PC-3 (cell line): Measurements from ENCODE around the gene CAMK1D. TPM values are rescaled to one million over a fixed set of nuclear protein-coding genes. Genes with fewer than 3 reads are reported as not detected.

ENCODE experiments used
- ATAC-seq: fragments of 200-7000 bp; cut with Tn5 transposase; 2 replicates; pipeline ENCODE4 v1.9.1; 2020; ENCODE audit warnings: mild to moderate bottlenecking, moderate library complexity
- BruUV-seq: library from RNA; stranded (reverse); fragments of 400-500 nt; replicated peaks from 2 replicates; lab custom pipeline; 2021; lab: Mats Ljungman, UMichigan
- CTCF ChIA-PET: fragments of 300-600 bp; sonication (Branson Sonifier 250); formaldehyde crosslinking; loops from one replicate; lab custom pipeline; 2022; ENCODE audit warnings: antibody characterized with exemption; lab: Charles Lee
- POLR2A ChIA-PET: fragments of 300-600 bp; sonication (Branson Sonifier 250); formaldehyde crosslinking; loops from one replicate; lab custom pipeline; 2022; ENCODE audit warnings: antibody characterized with exemption; ENCODE audit not compliant: unreplicated experiment; lab: Charles Lee
- DNase-seq: peaks from one replicate; pipeline ENCODE4 v3.0.0-alpha.2; 2015
- H2AFZ ChIP-seq: fragments of 300-600 bp; sonication (generic); 2 replicates; pipeline ENCODE4 v1.6.0; 2016; ENCODE audit warnings: antibody characterized with exemption, low read length
- H3F3A ChIP-seq: fragments of 300-600 bp; sonication (generic); one replicate; pipeline ENCODE4 v1.6.0; 2017; ENCODE audit warnings: antibody characterized with exemption, low read length, control low read depth, mild to moderate bottlenecking; ENCODE audit not compliant: unreplicated experiment
- H3K27ac ChIP-seq: fragments of 300-600 bp; sonication (generic); 2 replicates; pipeline ENCODE4 v1.5.1; 2016; ENCODE audit warnings: mild to moderate bottlenecking, low read length
- H3K27me3 ChIP-seq: fragments of 300-600 bp; sonication (generic); 2 replicates; pipeline ENCODE4 v1.6.1; 2016; ENCODE audit warnings: low read length, mixed read lengths
- H3K36me3 ChIP-seq: fragments of 300-600 bp; sonication (generic); 2 replicates; pipeline ENCODE4 v1.6.1; 2016; ENCODE audit warnings: low read depth, mixed run types, low read length, mixed read lengths
- H3K4me1 ChIP-seq: fragments of 300-600 bp; sonication (generic); 2 replicates; pipeline ENCODE4 v1.5.1; 2016; ENCODE audit warnings: low read length; ENCODE audit not compliant: insufficient read depth
- H3K4me2 ChIP-seq: fragments of 300-600 bp; sonication (generic); 2 replicates; pipeline ENCODE4 v1.6.0; 2016; ENCODE audit warnings: low read length
- H3K4me3 ChIP-seq: fragments of 300-600 bp; sonication (generic); 2 replicates; pipeline ENCODE4 v1.5.1; 2016; ENCODE audit warnings: mild to moderate bottlenecking, low read length, mixed read lengths
- H3K79me2 ChIP-seq: fragments of 300-600 bp; sonication (generic); 2 replicates; pipeline ENCODE4 v1.6.1; 2017; ENCODE audit warnings: low read length, mixed read lengths
- H3K9ac ChIP-seq: fragments of 300-600 bp; sonication (generic); 2 replicates; pipeline ENCODE4 v1.6.0; 2016; ENCODE audit warnings: mild to moderate bottlenecking, low read length
- H3K9me2 ChIP-seq: fragments of 300-600 bp; sonication (generic); replicated peaks from 2 replicates; pipeline ENCODE4 v1.6.1; 2016; ENCODE audit warnings: mixed run types, low read length, mixed read lengths
- H3K9me3 ChIP-seq: fragments of 300-600 bp; sonication (generic); 2 replicates; pipeline ENCODE4 v1.6.1; 2016; ENCODE audit warnings: low read length, mixed read lengths
- H4K20me1 ChIP-seq: fragments of 300-600 bp; sonication (generic); 2 replicates; pipeline ENCODE4 v1.6.1; 2016; ENCODE audit warnings: low read length, mixed read lengths
- EZH2 ChIP-seq: fragments of 300-600 bp; sonication (generic); IDR thresholded peaks from one replicate; pipeline ENCODE4 v1.6.1; 2017; ENCODE audit warnings: antibody characterized with exemption, mild to moderate bottlenecking, low read length; ENCODE audit not compliant: unreplicated experiment
- EZH2phosphoT487 ChIP-seq: fragments of 300-600 bp; sonication (generic); IDR thresholded peaks from 2 replicates; pipeline ENCODE4 v1.6.1; 2018; ENCODE audit warnings: mild to moderate bottlenecking, antibody characterized with exemption, low read length, borderline replicate concordance
- intact Hi-C: fragments of 100-400 bp; cut with micrococcal nuclease; formaldehyde crosslinking; loops from 2 replicates; pipeline ENCODE4 v1.9.0; 2023
- total RNA-seq: library from RNA; depleted of rRNA; stranded (reverse); fragments of >200 nt; gene quantifications from 2 replicates; pipeline ENCODE4 v1.2.3, GENCODE V29; 2014
- TF ChIP-seq, protein P1 (sequence below): fragments of 300-600 bp; sonication (generic); conservative IDR thresholded peaks from 2 replicates; pipeline ENCODE4 v1.5.1; 2017; ENCODE audit warnings: antibody characterized with exemption, low read depth, mild to moderate bottlenecking, low read length

CAMK1D gene
- total RNA-seq, 1 experiment from 2014 or later, result 1.3 TPM

DNA sequence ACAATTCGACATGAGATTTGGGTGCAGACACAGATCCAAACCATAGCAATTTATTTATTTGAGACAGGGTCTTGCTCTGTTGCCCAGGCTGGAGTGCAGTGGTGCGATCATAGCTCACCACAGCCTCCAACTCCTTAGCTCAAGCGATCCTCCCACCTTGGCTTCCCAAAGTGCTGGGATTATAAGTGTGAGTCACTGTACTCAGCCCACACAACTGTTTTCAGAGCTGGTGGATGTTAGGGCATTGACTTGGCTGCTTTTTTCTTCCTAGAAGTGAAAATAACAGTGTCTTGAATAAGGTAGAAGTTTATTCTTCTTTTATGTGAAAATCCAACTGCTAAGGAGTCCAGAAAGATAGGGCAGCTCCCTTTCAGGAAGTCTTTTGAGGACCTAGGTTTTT, 520.1 kb downstream of the CAMK1D start:
- DNase-seq (no peak), ATAC-seq (no peak)
- CTCF ChIA-PET, result no interaction called here
- POLR2A ChIA-PET, result no interaction called here
- Histone ChIP-seq H3K4me3 (no peak overlapping the region), H3K9me3 (no peaks in the 10 kb centered on the region), H4K20me1 (no peaks in the 10 kb centered on the region), H3K9ac (no peak overlapping the region), H3K79me2 (no peaks in the 10 kb centered on the region), H3K36me3 (no peaks in the 10 kb centered on the region), H3K27me3 (no peaks in the 10 kb centered on the region), H3K4me2 (no peak overlapping the region), H3K27ac (no peak overlapping the region), H3F3A (no peaks in the 10 kb centered on the region), H3K9me2 (no peaks in the 10 kb centered on the region), H3K4me1 (no peaks in the 10 kb centered on the region), H2AFZ (no peak overlapping the region)
- BruUV-seq, result no TSS peak
- intact Hi-C loops, result no loop called here
- TF ChIP-seq, protein P1, sequence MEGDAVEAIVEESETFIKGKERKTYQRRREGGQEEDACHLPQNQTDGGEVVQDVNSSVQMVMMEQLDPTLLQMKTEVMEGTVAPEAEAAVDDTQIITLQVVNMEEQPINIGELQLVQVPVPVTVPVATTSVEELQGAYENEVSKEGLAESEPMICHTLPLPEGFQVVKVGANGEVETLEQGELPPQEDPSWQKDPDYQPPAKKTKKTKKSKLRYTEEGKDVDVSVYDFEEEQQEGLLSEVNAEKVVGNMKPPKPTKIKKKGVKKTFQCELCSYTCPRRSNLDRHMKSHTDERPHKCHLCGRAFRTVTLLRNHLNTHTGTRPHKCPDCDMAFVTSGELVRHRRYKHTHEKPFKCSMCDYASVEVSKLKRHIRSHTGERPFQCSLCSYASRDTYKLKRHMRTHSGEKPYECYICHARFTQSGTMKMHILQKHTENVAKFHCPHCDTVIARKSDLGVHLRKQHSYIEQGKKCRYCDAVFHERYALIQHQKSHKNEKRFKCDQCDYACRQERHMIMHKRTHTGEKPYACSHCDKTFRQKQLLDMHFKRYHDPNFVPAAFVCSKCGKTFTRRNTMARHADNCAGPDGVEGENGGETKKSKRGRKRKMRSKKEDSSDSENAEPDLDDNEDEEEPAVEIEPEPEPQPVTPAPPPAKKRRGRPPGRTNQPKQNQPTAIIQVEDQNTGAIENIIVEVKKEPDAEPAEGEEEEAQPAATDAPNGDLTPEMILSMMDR, result no peak
- TF ChIP-seq EZH2 (no peak), EZH2phosphoT487 (no peak)

GRCh38 chr10:12872577-12872976, 523.2 kb downstream of the CAMK1D start:
- intact Hi-C loops, result no loop called here
- Histone ChIP-seq H3K9ac (no peak overlapping the region), H3K27me3 (no peaks in the 10 kb centered on the region), H3K4me2 (no peak overlapping the region), H3K79me2 (no peaks in the 10 kb centered on the region), H3K4me3 (no peak overlapping the region), H3K36me3 (no peaks in the 10 kb centered on the region), H3K9me3 (no peaks in the 10 kb centered on the region), H3K9me2 (no peaks in the 10 kb centered on the region), H3F3A (no peaks in the 10 kb centered on the region), H3K27ac (no peak overlapping the region), H4K20me1 (no peaks in the 10 kb centered on the region), H2AFZ (no peak overlapping the region), H3K4me1 (no peaks in the 10 kb centered on the region)
- DNase-seq (no peak), ATAC-seq (no peak)
- ChIA-PET CTCF (no interaction called here), POLR2A (no interaction called here)
- no TSS peak for BruUV-seq
- TF ChIP-seq, protein P1, result no peak
- no peak for TF ChIP-seq EZH2phosphoT487
- TF ChIP-seq EZH2, result no peak

- H2AFZ ChIP-seq, result no peak overlapping the region
- ATAC-seq (no peak), DNase-seq (no peak)
- ChIA-PET CTCF (no interaction called here), POLR2A (no interaction called here)
- H3K4me1 ChIP-seq, result no peaks in the 10 kb centered on the region
- H3K36me3 ChIP-seq, result no peaks in the 10 kb centered on the region
- H3K27me3 ChIP-seq, result no peaks in the 10 kb centered on the region
- no peak overlapping the region for H3K9ac ChIP-seq
- H3K4me3 ChIP-seq, result no peak overlapping the region
- H3K9me2 ChIP-seq, result no peaks in the 10 kb centered on the region
- no TSS peak for BruUV-seq
- TF ChIP-seq EZH2, result no peak
- no peak for TF ChIP-seq EZH2phosphoT487
- TF ChIP-seq, protein P1, result no peak
- H3K4me2 ChIP-seq, result no peak overlapping the region
- H3K9me3 ChIP-seq, result no peaks in the 10 kb centered on the region
- no peaks in the 10 kb centered on the region for H3F3A ChIP-seq
- intact Hi-C loops, result no loop called here
- H3K79me2 ChIP-seq, result no peaks in the 10 kb centered on the region
- no peaks in the 10 kb centered on the region for H4K20me1 ChIP-seq
- H3K27ac ChIP-seq, result no peak overlapping the region
Observed at GRCh38 chr10:12873172-12873571, 523.8 kb downstream of the CAMK1D start.
